HepG2 (cell line): ENCODE results near the gene EMID1. TPM values are rescaled to one million over a fixed set of nuclear protein-coding genes. Genes with fewer than 3 reads are reported as not detected.
A peak's percentile ranks its signal among the peaks of the same experiment; 100 is the strongest.

ENCODE experiments used
- ATF2 ChIP-seq: sonication (generic); formaldehyde crosslinking; IDR thresholded peaks from 2 replicates; pipeline ENCODE4 v1.4.0; 2020; ENCODE audit warnings: missing genetic modification reagents
- HIVEP1 ChIP-seq: sonication (generic); formaldehyde crosslinking; IDR thresholded peaks from 2 replicates; pipeline ENCODE4 v1.4.0; 2020; ENCODE audit warnings: mild to moderate bottlenecking, missing genetic modification reagents
- HNF4A ChIP-seq: sonication (generic); formaldehyde crosslinking; IDR thresholded peaks from 2 replicates; pipeline ENCODE4 v1.4.0; 2020; ENCODE audit warnings: missing genetic modification reagents
- KDM5A ChIP-seq: fragments of 200-600 bp; sonication (generic); IDR thresholded peaks from 2 replicates; pipeline ENCODE4 v1.7.0; 2018; ENCODE audit warnings: antibody characterized with exemption, mild to moderate bottlenecking, low read length, borderline replicate concordance
- KMT2B ChIP-seq: IDR thresholded peaks from 2 replicates; pipeline ENCODE4 v1.6.1; 2016; ENCODE audit warnings: missing genetic modification reagents, missing compliant biosample characterization
- MAFF ChIP-seq: IDR thresholded peaks from 2 replicates; pipeline ENCODE4 v1.6.1; 2011; ENCODE audit warnings: low read depth, low read length, improper control_type of control experiment
- MLLT10 ChIP-seq: sonication (generic); formaldehyde crosslinking; IDR thresholded peaks from 2 replicates; pipeline ENCODE4 v1.4.0; 2020; ENCODE audit warnings: missing genetic modification reagents
- MTA3 ChIP-seq: sonication (generic); formaldehyde crosslinking; IDR thresholded peaks from 2 replicates; pipeline ENCODE4 v1.4.0; 2020; ENCODE audit warnings: missing genetic modification reagents
- NFYC ChIP-seq: IDR thresholded peaks from 2 replicates; pipeline ENCODE4 v1.6.1; 2016; ENCODE audit warnings: missing genetic modification reagents, missing compliant biosample characterization
- SUZ12 ChIP-seq: fragments of 150-350 bp; IDR thresholded peaks from 2 replicates; pipeline ENCODE4 v1.6.1; 2014; ENCODE audit warnings: low read depth, low read length
- ZFP41 ChIP-seq: sonication (generic); formaldehyde crosslinking; IDR thresholded peaks from 2 replicates; pipeline ENCODE4 v1.4.0; 2020; ENCODE audit warnings: mild to moderate bottlenecking, missing genetic modification reagents, borderline replicate concordance
- ZNF235 ChIP-seq: sonication (generic); formaldehyde crosslinking; IDR thresholded peaks from 2 replicates; pipeline ENCODE4 v1.8.1; 2023; ENCODE audit warnings: mild to moderate bottlenecking, missing genetic modification reagents, borderline replicate concordance
- ZNF260 ChIP-seq: sonication (generic); formaldehyde crosslinking; IDR thresholded peaks from 2 replicates; pipeline ENCODE4 v1.4.0; 2020; ENCODE audit warnings: missing genetic modification reagents, low read depth, mild to moderate bottlenecking, borderline replicate concordance
- ZNF564 ChIP-seq: sonication (generic); formaldehyde crosslinking; IDR thresholded peaks from 2 replicates; pipeline ENCODE4 v1.8.1; 2023; ENCODE audit warnings: mild to moderate bottlenecking, missing genetic modification reagents
- ZNF609 ChIP-seq: sonication (generic); formaldehyde crosslinking; IDR thresholded peaks from 2 replicates; pipeline ENCODE4 v1.4.0; 2020; ENCODE audit warnings: mild to moderate bottlenecking, missing genetic modification reagents, borderline replicate concordance
- polyA plus RNA-seq, 8 experiments: library from polyadenylated mRNA; depleted of rRNA in 3 of 8; stranded (reverse) in 7 of 8; unstranded in 1 of 8; fragments of >200 nt; fragmentation: Illumina TruSeq in 4 of 8; extraction: Trizol in 4 of 8; gene quantifications; 2 replicates each; pipeline versions ENCODE4 v1.2.1 to v1.2.3, GENCODE V29; 2011 to 2016; ENCODE audit warnings: low read depth in 4 of 8, missing spikeins in 1 of 8, mixed read lengths in 1 of 8; ENCODE audit not compliant: insufficient read depth in 1 of 8
- total RNA-seq, 5 experiments: library from RNA; depleted of rRNA; stranded (reverse); fragments of >200 nt; fragmentation: Illumina TruSeq; extraction: Trizol; gene quantifications; 2 replicates each; pipeline ENCODE4 v1.2.3, GENCODE V29; 2016; ENCODE audit warnings: low read depth in 1 of 5
- TF ChIP-seq, protein P1 (sequence below): sonication (generic); formaldehyde crosslinking; IDR thresholded peaks from 2 replicates; pipeline ENCODE4 v1.9.0; 2021; ENCODE audit warnings: missing genetic modification reagents, borderline replicate concordance
- TF ChIP-seq, protein P2 (sequence below): sonication (generic); formaldehyde crosslinking; IDR thresholded peaks from 2 replicates; pipeline ENCODE4 v1.8.1; 2023; ENCODE audit warnings: mild to moderate bottlenecking, moderate library complexity, missing genetic modification reagents
- TF ChIP-seq, protein P3 (sequence below): sonication (generic); formaldehyde crosslinking; IDR thresholded peaks from 2 replicates; pipeline ENCODE4 v1.4.0; 2020; ENCODE audit warnings: missing genetic modification reagents

Gene EMID1
- total and polyA plus RNA-seq, 2 of the 13 experiments (the other 11 are each of a cell fraction or from before 2014, with no cell fraction given) = 0.45 to 0.82 TPM

DNA sequence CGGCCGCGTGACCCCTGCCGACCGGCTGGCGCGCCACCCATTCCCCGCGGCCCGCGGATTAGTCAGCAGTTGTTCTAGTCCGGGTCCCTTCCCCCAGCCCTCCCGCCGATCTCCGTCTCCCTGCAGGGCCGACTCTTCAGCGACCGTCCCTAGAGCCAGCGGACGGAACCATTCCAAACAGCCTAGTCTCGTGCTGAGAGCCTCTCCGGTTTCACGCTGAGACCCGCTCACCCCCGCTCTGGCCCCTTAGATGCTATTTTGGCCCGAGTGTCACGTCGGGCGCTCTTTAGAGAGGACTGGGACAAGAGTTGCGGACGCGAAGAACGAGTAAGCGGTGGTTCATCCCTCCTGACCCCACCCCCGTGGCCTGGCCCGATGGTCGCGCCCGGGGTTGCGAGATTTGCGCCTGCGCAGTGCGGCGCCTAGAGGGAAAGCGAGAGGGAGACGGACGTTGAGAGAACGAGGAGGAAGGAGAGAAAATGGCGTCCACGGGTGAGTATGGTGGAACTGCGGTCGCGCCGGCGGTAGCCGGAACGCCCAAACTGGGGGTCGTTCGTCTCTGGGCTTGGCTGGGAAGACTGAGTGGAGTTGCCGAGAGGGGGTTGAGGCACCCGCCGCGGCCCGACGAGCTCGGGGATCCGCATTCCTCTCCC is 62.3 kb downstream of the EMID1 start, which contains the start of the genes EWSR1 and RHBDD3 (continued):
- TF ChIP-seq KMT2B (CRISPR knock-in tag) (peak; percentile 45; the same call in 1 of the 2 replicates), MAFF (peak; percentile 54; the same call in 1 of the 2 replicates), ATF2 (CRISPR knock-in tag) (peak; percentile 1; the same call in 1 of the 2 replicates), ZNF235 (CRISPR knock-in tag) (no peak), MTA3 (CRISPR knock-in tag) (no peak), ZFP41 (no peak; the same call in 1 of the 2 replicates), ZNF564 (CRISPR knock-in tag) (no peak), SUZ12 (no peak), ZNF609 (no peak), KDM5A (no peak; the same call in 1 of the 2 replicates), ZNF260 (CRISPR knock-in tag) (no peak), HIVEP1 (CRISPR knock-in tag) (peak; percentile 76), NFYC (0 out of 2 replicates have a peak, but pooled peaks have one; percentile 21), HNF4A (CRISPR knock-in tag) (no peak), MLLT10 (CRISPR knock-in tag) (no peak)
- TF ChIP-seq, protein P1, sequence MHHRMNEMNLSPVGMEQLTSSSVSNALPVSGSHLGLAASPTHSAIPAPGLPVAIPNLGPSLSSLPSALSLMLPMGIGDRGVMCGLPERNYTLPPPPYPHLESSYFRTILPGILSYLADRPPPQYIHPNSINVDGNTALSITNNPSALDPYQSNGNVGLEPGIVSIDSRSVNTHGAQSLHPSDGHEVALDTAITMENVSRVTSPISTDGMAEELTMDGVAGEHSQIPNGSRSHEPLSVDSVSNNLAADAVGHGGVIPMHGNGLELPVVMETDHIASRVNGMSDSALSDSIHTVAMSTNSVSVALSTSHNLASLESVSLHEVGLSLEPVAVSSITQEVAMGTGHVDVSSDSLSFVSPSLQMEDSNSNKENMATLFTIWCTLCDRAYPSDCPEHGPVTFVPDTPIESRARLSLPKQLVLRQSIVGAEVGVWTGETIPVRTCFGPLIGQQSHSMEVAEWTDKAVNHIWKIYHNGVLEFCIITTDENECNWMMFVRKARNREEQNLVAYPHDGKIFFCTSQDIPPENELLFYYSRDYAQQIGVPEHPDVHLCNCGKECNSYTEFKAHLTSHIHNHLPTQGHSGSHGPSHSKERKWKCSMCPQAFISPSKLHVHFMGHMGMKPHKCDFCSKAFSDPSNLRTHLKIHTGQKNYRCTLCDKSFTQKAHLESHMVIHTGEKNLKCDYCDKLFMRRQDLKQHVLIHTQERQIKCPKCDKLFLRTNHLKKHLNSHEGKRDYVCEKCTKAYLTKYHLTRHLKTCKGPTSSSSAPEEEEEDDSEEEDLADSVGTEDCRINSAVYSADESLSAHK (CRISPR knock-in tag) = 0 out of 2 replicates have a peak, but pooled peaks have one; percentile 45
- TF ChIP-seq, protein P2, sequence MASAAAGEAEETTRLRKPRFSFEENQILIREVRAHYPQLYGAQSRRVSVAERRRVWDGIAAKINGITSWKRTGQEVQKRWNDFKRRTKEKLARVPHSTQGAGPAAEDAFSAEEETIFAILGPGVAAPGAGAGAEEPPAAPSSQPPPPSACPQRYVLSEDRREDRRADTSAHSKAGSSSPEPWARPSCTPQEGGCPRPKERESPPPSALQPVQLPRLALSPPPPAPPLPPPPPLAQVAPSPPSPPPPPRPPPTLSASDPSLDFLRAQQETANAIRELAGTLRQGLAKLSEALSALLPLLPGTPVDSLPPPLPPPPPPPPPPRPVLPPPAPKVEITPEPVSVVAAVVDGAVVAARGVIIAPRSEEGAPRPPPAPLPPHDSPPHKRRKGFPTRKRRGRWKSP (CRISPR knock-in tag) = no peak; the same call in 1 of the 2 replicates
- TF ChIP-seq, protein P3, sequence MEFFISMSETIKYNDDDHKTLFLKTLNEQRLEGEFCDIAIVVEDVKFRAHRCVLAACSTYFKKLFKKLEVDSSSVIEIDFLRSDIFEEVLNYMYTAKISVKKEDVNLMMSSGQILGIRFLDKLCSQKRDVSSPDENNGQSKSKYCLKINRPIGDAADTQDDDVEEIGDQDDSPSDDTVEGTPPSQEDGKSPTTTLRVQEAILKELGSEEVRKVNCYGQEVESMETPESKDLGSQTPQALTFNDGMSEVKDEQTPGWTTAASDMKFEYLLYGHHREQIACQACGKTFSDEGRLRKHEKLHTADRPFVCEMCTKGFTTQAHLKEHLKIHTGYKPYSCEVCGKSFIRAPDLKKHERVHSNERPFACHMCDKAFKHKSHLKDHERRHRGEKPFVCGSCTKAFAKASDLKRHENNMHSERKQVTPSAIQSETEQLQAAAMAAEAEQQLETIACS (CRISPR knock-in tag) = 0 out of 2 replicates have a peak, but pooled peaks have one; percentile 30
